Esophagus squamous epithelium (tissue), 5 donors: ENCODE data around the gene ANGPT4. TPM values are rescaled to one million over a fixed set of nuclear protein-coding genes. Genes with fewer than 3 reads are reported as not detected.
"Not testable (repeated sequence)": the region's sequence is repeated elsewhere in the genome, so short reads cannot be mapped to it uniquely, and the experiment has no call there.

Experiments
- DNase-seq: peaks from one replicate; lab custom pipeline; 2025; lab: John Stamatoyannopoulos, UW
- H3K27ac ChIP-seq, 4 donors: fragments of 200-600 bp; sonication (generic); one replicate each; pipeline ENCODE4 v1.5.1; 2016 to 2019; ENCODE audit warnings: mild to moderate bottlenecking in 1 of 4
- H3K27me3 ChIP-seq, 4 donors: fragments of 200-600 bp; sonication (generic); 1 replicate in 3 of 4; 2 replicates in 1 of 4; pipeline versions ENCODE4 v1.5.1 to v1.6.0; 2017 to 2021; ENCODE audit warnings: antibody characterized with exemption in 1 of 4
- H3K36me3 ChIP-seq, 3 donors: fragments of 200-600 bp; sonication (generic); one replicate each; pipeline ENCODE4 v1.5.1; 2016 to 2019
- H3K4me1 ChIP-seq, 3 donors: fragments of 200-600 bp; sonication (generic); one replicate each; pipeline ENCODE4 v1.5.1; 2017 to 2019
- H3K4me3 ChIP-seq, 4 donors: fragments of 200-600 bp; sonication (generic); 1 replicate in 3 of 4; 2 replicates in 1 of 4; pipeline ENCODE4 v1.5.1; 2016 to 2019; ENCODE audit warnings: mild to moderate bottlenecking in 2 of 4, moderate library complexity in 1 of 4
- H3K9me3 ChIP-seq, 3 donors: fragments of 200-600 bp; sonication (generic); one replicate each; pipeline ENCODE4 v1.5.1; 2016 to 2019
- POLR2A ChIP-seq, 4 donors: fragments of 450-650 bp; IDR thresholded peaks; one replicate each; pipeline ENCODE4 v1.6.1; 2017; ENCODE audit warnings: antibody characterized with exemption in 4 of 4, mild to moderate bottlenecking in 4 of 4, moderate library complexity in 3 of 4
- WGBS, 2 donors: methylation state at CpG; one replicate each; pipeline ENCODE4 v1.1.5; 2018; 5-methylcytosine and 5-hydroxymethylcytosine counted together
- intact Hi-C: fragments of 100-400 bp; cut with DNase I; formaldehyde crosslinking; loops from one replicate; pipeline ENCODE4 v1.15.0; 2022
- total RNA-seq, 4 donors: library from RNA; depleted of rRNA; stranded (reverse); fragments of >200 nt; gene quantifications; one replicate each; pipeline ENCODE4 v1.1.0, GENCODE V29; 2016
- TF ChIP-seq, protein P1 (sequence below), 6 experiments: fragments of 450-650 bp in 4 of 6; fragments of 200-600 bp in 2 of 6; sonication (generic) in 2 of 6; IDR thresholded peaks; one replicate each; pipeline ENCODE4 v1.5.1; 2016 to 2019; ENCODE audit warnings: antibody characterized with exemption in 6 of 6, mild to moderate bottlenecking in 4 of 6, moderate library complexity in 4 of 6
- donor health status: DM: yes; HTN: yes; CAD: no.

ANGPT4 gene
- total RNA-seq, 4 donors from 2014 or later: under 0.01 to 0.38 (median 0.09) TPM; not detected in 1

DNA sequence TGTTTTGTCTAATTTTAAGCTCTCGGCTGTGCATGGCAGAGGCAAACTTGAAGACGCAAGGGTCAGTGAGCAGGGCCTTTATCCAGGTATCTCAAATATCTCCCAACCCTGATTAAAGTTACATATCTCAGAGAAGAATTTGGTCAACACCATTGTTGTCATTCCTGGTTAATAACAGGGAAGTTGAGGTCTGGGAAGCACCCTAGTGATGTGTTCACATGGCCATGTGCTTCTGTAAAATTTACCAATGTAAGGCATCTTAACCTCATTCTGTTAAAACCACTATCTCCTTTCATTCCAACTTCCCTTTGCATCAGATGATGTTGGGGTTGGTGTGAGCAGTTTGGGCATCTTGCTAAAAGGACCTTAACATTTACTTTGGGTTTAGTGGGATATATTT, 86.6 kb downstream of the ANGPT4 start:
- no peaks in the 10 kb centered on the region for H3K27me3 ChIP-seq
- DNase-seq: no peak
- TF ChIP-seq, protein P1, sequence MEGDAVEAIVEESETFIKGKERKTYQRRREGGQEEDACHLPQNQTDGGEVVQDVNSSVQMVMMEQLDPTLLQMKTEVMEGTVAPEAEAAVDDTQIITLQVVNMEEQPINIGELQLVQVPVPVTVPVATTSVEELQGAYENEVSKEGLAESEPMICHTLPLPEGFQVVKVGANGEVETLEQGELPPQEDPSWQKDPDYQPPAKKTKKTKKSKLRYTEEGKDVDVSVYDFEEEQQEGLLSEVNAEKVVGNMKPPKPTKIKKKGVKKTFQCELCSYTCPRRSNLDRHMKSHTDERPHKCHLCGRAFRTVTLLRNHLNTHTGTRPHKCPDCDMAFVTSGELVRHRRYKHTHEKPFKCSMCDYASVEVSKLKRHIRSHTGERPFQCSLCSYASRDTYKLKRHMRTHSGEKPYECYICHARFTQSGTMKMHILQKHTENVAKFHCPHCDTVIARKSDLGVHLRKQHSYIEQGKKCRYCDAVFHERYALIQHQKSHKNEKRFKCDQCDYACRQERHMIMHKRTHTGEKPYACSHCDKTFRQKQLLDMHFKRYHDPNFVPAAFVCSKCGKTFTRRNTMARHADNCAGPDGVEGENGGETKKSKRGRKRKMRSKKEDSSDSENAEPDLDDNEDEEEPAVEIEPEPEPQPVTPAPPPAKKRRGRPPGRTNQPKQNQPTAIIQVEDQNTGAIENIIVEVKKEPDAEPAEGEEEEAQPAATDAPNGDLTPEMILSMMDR (IDR thresholded peaks at IDR 0.05): no peak
- no peak for TF ChIP-seq POLR2A (IDR thresholded peaks at IDR 0.05)
- H3K4me3 ChIP-seq: no peak overlapping the region
- 92 to 96% methylated on average over 2 of the region's 2 CpGs for WGBS, 2 donors
- H3K36me3 ChIP-seq: no peaks in the 10 kb centered on the region
- no peaks in the 10 kb centered on the region for H3K9me3 ChIP-seq
- no peak overlapping the region for H3K27ac ChIP-seq
- intact Hi-C loops: no loop called here
- peaks cover 4 to 24% (median 5%) of the 10 kb centered on the region in 3 donors for H3K4me1 ChIP-seq

DNA sequence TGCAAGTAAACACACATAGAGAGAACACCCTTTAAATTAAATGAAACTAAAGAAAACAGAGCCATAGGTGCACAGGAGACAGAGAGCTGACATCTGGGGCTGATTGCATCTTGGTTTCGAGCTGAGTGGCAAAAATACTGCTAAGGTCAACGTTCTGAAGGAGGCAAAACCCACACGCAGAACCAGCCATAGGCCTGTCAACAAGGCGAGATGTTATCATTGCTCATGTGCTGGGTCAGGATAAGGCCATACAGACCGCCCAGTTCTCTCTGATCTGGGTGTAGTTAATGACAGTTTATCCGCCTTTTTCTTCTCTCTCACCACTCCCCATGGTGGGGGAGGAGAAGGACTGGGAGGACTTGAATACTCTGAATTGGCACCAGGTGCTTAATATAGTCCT, 87.1 kb downstream of the ANGPT4 start:
- H3K27ac ChIP-seq: no peak overlapping the region
- TF ChIP-seq, protein P1 (IDR thresholded peaks at IDR 0.05): no peak
- no peak for TF ChIP-seq POLR2A (IDR thresholded peaks at IDR 0.05)
- no peaks in the 10 kb centered on the region for H3K9me3 ChIP-seq
- no peaks in the 10 kb centered on the region for H3K27me3 ChIP-seq
- DNase-seq: no peak
- H3K36me3 ChIP-seq: no peaks in the 10 kb centered on the region
- WGBS, 2 donors: 51 to 53% methylated on average over 6 of the region's 6 CpGs
- intact Hi-C loops: no loop called here
- H3K4me3 ChIP-seq: no peak overlapping the region
- peaks cover 0 to 18% (median 0%) of the 10 kb centered on the region in 3 donors for H3K4me1 ChIP-seq

DNA sequence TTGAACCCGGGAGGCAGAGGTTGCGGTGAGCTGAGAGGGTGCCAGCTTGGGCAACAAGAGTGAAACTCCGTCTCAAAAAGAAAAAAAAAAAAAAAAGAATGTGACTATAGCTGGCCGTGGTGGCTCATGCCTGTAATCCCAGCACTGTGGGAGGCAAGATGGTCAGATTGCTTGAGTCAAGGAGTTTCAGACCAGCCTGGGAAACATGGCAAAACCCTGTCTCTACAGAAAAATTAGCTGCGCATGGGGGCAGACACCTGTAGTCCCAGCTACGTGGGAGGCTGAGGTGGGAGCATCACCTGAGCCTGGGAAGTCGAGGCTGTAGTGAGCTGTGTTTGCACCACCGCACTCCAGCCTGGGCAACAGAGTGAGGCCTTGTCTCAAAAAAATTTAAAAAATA, 88.2 kb downstream of the ANGPT4 start:
- H3K4me1 ChIP-seq: peaks cover 0 to 12% (median 0%) of the 10 kb centered on the region in 3 donors
- H3K4me3 ChIP-seq, DNase-seq, intact Hi-C loops, H3K27me3 ChIP-seq, H3K36me3 ChIP-seq, H3K27ac ChIP-seq, H3K9me3 ChIP-seq: not testable (repeated sequence)
- WGBS, 2 donors: 81 to 93% methylated on average over 6 to 8 of the region's 8 CpGs

DNA sequence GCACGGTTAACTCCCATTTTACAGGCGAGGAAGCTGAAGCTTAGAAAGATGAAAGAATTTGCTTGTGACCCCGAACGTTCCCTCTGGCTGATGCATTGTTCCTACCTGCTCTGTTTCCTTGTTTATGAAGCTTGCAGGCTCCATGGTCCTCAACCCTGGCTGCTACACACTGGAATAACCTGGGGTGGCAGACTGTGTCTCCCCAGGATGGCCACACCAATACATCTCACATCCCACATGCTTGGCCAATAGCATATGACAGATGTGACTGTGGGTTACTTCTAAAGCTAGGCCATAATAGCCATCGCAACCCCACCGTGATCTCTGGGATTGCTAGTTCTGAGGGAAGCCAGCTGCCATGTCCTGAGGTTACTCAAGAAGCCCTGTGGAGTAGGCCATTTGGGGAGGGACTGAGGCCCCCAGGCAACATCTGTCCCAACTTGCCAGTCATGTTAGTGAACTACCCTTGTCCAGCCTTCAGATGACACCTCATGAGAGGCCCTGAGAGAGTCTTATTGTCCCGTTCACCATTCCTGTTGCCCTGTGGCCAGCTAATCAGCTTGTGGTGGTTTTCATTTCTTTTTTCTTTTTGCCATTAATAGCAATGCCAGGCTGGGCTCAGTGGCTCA, 89.3 kb downstream of the ANGPT4 start:
- Histone ChIP-seq H3K9me3 (no peaks in the 10 kb centered on the region), H3K4me3 (no peak overlapping the region), H3K4me1 (peaks cover 0 to 5% (median 0%) of the 10 kb centered on the region in 3 donors), H3K36me3 (no peaks in the 10 kb centered on the region), H3K27ac (no peak overlapping the region), H3K27me3 (no peaks in the 10 kb centered on the region)
- no peak for DNase-seq
- 86 to 89% methylated on average over 7 of the region's 7 CpGs for WGBS, 2 donors
- intact Hi-C loops: no loop called here
- no peak for TF ChIP-seq POLR2A (IDR thresholded peaks at IDR 0.05)
- TF ChIP-seq, protein P1 (IDR thresholded peaks at IDR 0.05): no peak

DNA sequence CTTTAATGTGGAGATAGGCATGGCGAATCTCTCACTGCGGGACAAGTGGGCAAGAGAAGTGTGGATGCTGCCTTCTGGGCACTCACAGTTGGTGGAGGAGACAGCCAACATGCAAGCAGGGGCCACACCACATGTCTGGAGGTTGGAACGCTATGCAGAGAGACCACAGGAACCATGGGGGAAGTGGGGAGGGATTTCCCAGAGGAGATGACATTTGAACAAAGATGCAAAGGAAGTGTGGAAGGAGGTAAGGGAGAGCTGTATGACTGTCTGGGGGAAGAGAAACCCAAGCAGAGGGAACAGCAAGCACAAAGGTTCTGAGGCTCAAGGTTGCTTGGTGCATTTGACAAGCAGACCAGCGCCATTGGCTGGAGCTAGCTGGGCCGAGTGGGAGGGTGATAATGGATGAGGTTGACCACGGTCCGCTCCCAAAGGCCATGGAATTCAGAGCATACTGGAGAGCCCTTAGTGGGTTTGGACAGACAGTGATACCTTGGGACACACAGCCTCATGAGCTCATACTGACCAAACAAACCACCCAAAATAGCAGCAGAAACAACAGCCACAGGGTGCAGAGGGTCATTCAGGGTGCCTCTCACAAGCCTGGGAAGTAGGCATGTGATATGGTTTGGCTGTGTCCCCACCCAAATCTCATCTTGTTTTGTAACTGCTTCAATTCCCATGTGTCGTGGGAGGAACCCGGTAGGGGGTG, 90.3 kb downstream of the ANGPT4 start:
- intact Hi-C loops: no loop called here
- no peak overlapping the region for H3K27ac ChIP-seq
- no peak overlapping the region for H3K4me3 ChIP-seq
- no peak for DNase-seq
- WGBS, 2 donors: 87 to 90% methylated on average over 8 to 9 of the region's 9 CpGs
- no peak for TF ChIP-seq POLR2A (IDR thresholded peaks at IDR 0.05)
- TF ChIP-seq, protein P1 (IDR thresholded peaks at IDR 0.05): no peak
- H3K4me1 ChIP-seq: peaks cover 0 to 5% (median 0%) of the 10 kb centered on the region in 3 donors
- no peaks in the 10 kb centered on the region for H3K27me3 ChIP-seq
- H3K36me3 ChIP-seq: no peaks in the 10 kb centered on the region
- H3K9me3 ChIP-seq: no peaks in the 10 kb centered on the region
